Epithelial cell of prostate (primary cell): ENCODE results near the gene ATOSB.

Experiments
- DNase-seq: peaks from one replicate; pipeline ENCODE4 v3.0.0-alpha.2; 2011; ENCODE audit warnings: low read depth, low spot score
- H3K27ac ChIP-seq: fragments of 450-650 bp; 2 replicates; pipeline ENCODE4 v1.5.1; 2017; ENCODE audit warnings: mild to moderate bottlenecking

The ATOSB gene

GRCh38 chr9:35059438-35059837, 56.2 kb downstream of the ATOSB start:
- no peak for DNase-seq
- no peak overlapping the region for H3K27ac ChIP-seq

GRCh38 chr9:35057271-35057620, 58.4 kb downstream of the ATOSB start:
- H3K27ac ChIP-seq: no peak overlapping the region
- DNase-seq: no peak

DNA sequence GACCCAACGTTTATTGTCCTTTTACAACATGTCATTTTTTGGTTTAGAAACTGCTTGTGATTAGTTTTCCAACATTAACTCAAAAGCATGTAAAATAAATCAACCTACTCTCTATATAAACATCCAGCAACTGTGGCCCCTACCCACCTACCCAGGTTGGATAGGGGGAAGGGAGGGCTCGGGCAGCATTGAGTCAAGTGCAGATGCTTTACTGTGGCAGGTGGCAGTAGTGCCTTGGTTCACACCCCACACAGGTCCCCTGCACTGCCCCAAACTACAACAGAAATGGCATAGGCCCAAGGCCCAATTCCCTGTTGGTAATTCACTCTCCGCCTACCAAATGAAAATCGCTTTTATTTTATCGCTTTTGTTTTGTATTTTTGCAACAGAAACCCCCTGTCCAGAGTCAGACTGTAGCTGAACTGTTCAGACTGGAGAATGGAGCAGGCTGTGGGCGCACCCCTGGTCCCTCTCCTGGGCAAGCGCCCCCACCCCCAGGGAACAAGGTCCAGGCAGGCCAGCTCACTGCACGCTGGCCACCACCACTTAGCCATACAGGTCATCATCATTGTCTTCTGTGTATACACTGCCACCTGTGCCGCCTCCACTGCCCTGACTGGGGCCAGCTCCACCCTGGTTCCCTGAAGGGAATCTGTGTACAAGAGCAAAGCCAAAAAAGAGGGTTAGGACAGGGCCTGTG, 58.9 kb downstream of the ATOSB start:
- H3K27ac ChIP-seq: no peak overlapping the region
- DNase-seq: no peak

- no peak for DNase-seq
- no peak overlapping the region for H3K27ac ChIP-seq
These were observed 60.6 kb downstream of the ATOSB start for GRCh38 chr9:35054871-35055644.

- H3K27ac ChIP-seq: no peak overlapping the region
- DNase-seq: no peak
These were observed 61.4 kb downstream of the ATOSB start for GRCh38 chr9:35054185-35054835.
